ENCODE results near the gene PKN3. TPM values are rescaled to one million over a fixed set of nuclear protein-coding genes. Genes with fewer than 3 reads are reported as not detected.
"Not testable (repeated sequence)": the region's sequence is repeated elsewhere in the genome, so short reads cannot be mapped to it uniquely, and the experiment has no call there.

PKN3 gene
- total and polyA plus RNA-seq, 2 of the 13 experiments (the other 11 are each of a cell fraction or from before 2014, with no cell fraction given) = 10.5 to 13.2 TPM

DNA sequence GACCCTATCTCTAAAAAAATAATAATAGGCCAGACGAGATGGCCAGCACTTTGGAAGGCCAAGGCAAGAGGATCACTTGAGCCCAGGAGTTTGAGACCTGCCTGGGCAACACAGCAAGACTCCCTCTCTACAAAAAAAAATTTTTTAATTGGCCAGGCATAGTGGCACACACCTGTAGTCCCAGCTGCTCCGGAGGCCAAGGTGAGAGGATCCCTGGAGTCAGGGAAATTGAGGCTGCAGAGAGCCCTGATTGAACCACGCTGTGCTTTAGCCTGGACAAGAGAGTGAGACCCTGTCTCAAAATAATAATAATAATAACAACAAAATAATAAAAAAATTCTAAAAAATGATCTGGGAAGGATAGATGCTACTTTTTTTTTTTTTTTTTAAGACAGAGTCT lies 44.5 kb upstream of the PKN3 start:
- ATAC-seq (no peak), DNase-seq (ENCODE audit: low spot score) (no peak), FAIRE-seq (no peak)
- Histone ChIP-seq H3K27me3 (ENCODE audit: control insufficient read depth in 1 of 2, insufficient read depth in 2 of 2, low read length in 2 of 2) (no peaks in the 10 kb centered on the region), H2AFZ (ENCODE audit: low read length) (no peak overlapping the region), H3K27ac (ENCODE audit: extremely low read length, insufficient read depth, low read length) (no peak overlapping the region), H3K4me3 (replicated peaks in 1 of 3; ENCODE audit: insufficient read depth in 1 of 3, low read depth in 2 of 3, low read length in 3 of 3) (no peak overlapping the region), H3K4me2 (ENCODE audit: low read depth, low read length) (no peak overlapping the region), H4K20me1 (ENCODE audit: insufficient read depth, low read length) (no peaks in the 10 kb centered on the region), H3K36me3 (replicated peaks in 1 of 2; ENCODE audit: control insufficient read depth in 1 of 2, insufficient read depth in 2 of 2, low read length in 2 of 2) (no peaks in the 10 kb centered on the region), H3K4me1 (ENCODE audit: insufficient read depth, low read length) (peaks cover 5% of the 10 kb centered on the region; the same call in 1 of the 2 replicates), H3K9me3 (ENCODE audit: low read length) (no peaks in the 10 kb centered on the region), H3K9ac (ENCODE audit: insufficient read depth, low read depth, low read length) (no peak overlapping the region), H3K79me2 (ENCODE audit: insufficient read depth, low read length) (no peaks in the 10 kb centered on the region)
- BruUV-seq (replicated peaks) = no TSS peak
- in situ Hi-C loops (cut with HindIII; ENCODE audit: extremely low pct_ligation_motif_present, low pct_unique_long_range_greater_than_20kb) = no loop called here
- intact Hi-C loops (cut with micrococcal nuclease; ENCODE audit: unreplicated experiment) = no loop called here
- POLR2A ChIA-PET = interaction anchor here (1.4 to 1.6 kb wide), 4 partner anchors 22 to 33 kb away, joined by 3 to 11 read pairs (median 8); partner anchors contain the start of gene SET
- CTCF ChIA-PET (ENCODE audit: low intra/inter-chr PET ratio, low total read pairs) = no interaction called here
- 96% methylated on average over 3 of the region's 3 CpGs for WGBS (ENCODE audit: low lambda C conversion rate)
- TF ChIP-seq MEIS1 (CRISPR knock-in tag; IDR thresholded peaks at IDR 0.05; ENCODE audit: borderline replicate concordance) (no peak), CHD4 (IDR thresholded peaks at IDR 0.05; ENCODE audit: borderline replicate concordance, low read length) (no peak), ZNF121 (CRISPR knock-in tag; IDR thresholded peaks at IDR 0.05) (0 out of 2 replicates have a peak, but pooled peaks have one; percentile 43)

DNA sequence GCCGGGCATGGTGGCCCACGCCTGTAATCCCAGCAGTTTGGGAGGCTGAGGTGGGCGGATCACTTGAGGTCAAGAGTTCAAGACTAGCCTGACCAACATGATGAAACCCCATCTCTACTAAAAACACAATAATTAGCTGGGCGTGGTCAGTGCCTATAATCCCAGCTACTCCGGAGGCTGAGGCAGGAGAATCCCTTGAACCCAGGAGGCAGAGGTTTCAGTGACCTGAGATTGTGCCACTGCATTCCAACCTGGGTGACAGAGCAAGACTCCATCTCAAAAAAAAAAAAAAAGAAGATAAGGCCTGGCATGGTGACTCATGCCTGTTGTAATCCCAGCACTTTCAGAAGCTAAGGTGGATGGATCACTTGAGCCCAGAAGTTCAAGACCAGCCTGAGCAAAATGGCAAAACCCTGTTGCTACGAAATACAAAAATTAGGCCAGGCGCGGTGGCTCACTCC lies 35.8 kb upstream of the PKN3 start:
- H3K36me3 ChIP-seq (replicated peaks in 1 of 2; ENCODE audit: control insufficient read depth in 1 of 2, insufficient read depth in 2 of 2, low read length in 2 of 2); CTCF ChIA-PET (ENCODE audit: low intra/inter-chr PET ratio, low total read pairs); ATAC-seq; BruUV-seq (replicated peaks); in situ Hi-C loops (cut with HindIII; ENCODE audit: extremely low pct_ligation_motif_present, low pct_unique_long_range_greater_than_20kb); H3K79me2 ChIP-seq (ENCODE audit: insufficient read depth, low read length); intact Hi-C loops (cut with micrococcal nuclease; ENCODE audit: unreplicated experiment); H3K4me1 ChIP-seq (ENCODE audit: insufficient read depth, low read length); H3K9ac ChIP-seq (ENCODE audit: insufficient read depth, low read depth, low read length); H3K27ac ChIP-seq (ENCODE audit: extremely low read length, insufficient read depth, low read length); H3K4me2 ChIP-seq (ENCODE audit: low read depth, low read length); H2AFZ ChIP-seq (ENCODE audit: low read length); H3K9me3 ChIP-seq (ENCODE audit: low read length); H3K27me3 ChIP-seq (ENCODE audit: control insufficient read depth in 1 of 2, insufficient read depth in 2 of 2, low read length in 2 of 2); H3K4me3 ChIP-seq (replicated peaks in 1 of 3; ENCODE audit: insufficient read depth in 1 of 3, low read depth in 2 of 3, low read length in 3 of 3); DNase-seq (ENCODE audit: low spot score); H4K20me1 ChIP-seq (ENCODE audit: insufficient read depth, low read length); FAIRE-seq: not testable (repeated sequence)
- 30% methylated on average over 8 of the region's 8 CpGs for WGBS (ENCODE audit: low lambda C conversion rate)
- POLR2A ChIA-PET = interaction anchor here (1.1 to 1.6 kb wide), 3 partner anchors 11 to 31 kb away, joined by 4 to 9 read pairs (median 6); no protein-coding TSS in a partner anchor
- TF ChIP-seq HNF4A (CRISPR knock-in tag; IDR thresholded peaks at IDR 0.05) (peak; percentile 20; the same call in 1 of the 2 replicates), FOSL2 (CRISPR knock-in tag; IDR thresholded peaks at IDR 0.05) (peak; percentile 86)
- TF ChIP-seq, protein P1, sequence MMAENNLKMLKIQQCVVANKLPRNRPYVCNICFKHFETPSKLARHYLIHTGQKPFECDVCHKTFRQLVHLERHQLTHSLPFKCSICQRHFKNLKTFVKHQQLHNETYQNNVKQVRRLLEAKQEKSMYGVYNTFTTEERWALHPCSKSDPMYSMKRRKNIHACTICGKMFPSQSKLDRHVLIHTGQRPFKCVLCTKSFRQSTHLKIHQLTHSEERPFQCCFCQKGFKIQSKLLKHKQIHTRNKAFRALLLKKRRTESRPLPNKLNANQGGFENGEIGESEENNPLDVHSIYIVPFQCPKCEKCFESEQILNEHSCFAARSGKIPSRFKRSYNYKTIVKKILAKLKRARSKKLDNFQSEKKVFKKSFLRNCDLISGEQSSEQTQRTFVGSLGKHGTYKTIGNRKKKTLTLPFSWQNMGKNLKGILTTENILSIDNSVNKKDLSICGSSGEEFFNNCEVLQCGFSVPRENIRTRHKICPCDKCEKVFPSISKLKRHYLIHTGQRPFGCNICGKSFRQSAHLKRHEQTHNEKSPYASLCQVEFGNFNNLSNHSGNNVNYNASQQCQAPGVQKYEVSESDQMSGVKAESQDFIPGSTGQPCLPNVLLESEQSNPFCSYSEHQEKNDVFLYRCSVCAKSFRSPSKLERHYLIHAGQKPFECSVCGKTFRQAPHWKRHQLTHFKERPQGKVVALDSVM (CRISPR knock-in tag; IDR thresholded peaks at IDR 0.05) = 0 out of 2 replicates have a peak, but pooled peaks have one; percentile 29
- TF ChIP-seq, protein P2, sequence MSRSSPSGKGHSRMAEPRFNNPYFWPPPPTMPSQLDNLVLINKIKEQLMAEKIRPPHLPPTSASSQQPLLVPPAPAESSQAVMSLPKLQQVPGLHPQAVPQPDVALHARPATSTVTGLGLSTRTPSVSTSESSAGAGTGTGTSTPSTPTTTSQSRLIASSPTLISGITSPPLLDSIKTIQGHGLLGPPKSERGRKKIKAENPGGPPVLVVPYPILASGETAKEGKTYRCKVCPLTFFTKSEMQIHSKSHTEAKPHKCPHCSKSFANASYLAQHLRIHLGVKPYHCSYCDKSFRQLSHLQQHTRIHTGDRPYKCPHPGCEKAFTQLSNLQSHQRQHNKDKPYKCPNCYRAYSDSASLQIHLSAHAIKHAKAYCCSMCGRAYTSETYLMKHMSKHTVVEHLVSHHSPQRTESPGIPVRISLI (CRISPR knock-in tag; IDR thresholded peaks at IDR 0.05; ENCODE audit: borderline replicate concordance) = peak; percentile 32; the same call in 1 of the 2 replicates
- TF ChIP-seq, protein P3, sequence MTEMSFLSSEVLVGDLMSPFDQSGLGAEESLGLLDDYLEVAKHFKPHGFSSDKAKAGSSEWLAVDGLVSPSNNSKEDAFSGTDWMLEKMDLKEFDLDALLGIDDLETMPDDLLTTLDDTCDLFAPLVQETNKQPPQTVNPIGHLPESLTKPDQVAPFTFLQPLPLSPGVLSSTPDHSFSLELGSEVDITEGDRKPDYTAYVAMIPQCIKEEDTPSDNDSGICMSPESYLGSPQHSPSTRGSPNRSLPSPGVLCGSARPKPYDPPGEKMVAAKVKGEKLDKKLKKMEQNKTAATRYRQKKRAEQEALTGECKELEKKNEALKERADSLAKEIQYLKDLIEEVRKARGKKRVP (CRISPR knock-in tag; IDR thresholded peaks at IDR 0.05) = peak in 1 of 2 experiments; percentile 37; a peak in 1 of 4 replicates
